Measurements from ENCODE around the gene FAHD1. TPM values are rescaled to one million over a fixed set of nuclear protein-coding genes. Genes with fewer than 3 reads are reported as not detected.

The FAHD1 gene
- total and polyA plus RNA-seq, 9 of the 15 experiments (the other 6 are each of a cell fraction or from before 2014, with no cell fraction given): 2.2 to 20.9 (median 10.7) TPM

DNA sequence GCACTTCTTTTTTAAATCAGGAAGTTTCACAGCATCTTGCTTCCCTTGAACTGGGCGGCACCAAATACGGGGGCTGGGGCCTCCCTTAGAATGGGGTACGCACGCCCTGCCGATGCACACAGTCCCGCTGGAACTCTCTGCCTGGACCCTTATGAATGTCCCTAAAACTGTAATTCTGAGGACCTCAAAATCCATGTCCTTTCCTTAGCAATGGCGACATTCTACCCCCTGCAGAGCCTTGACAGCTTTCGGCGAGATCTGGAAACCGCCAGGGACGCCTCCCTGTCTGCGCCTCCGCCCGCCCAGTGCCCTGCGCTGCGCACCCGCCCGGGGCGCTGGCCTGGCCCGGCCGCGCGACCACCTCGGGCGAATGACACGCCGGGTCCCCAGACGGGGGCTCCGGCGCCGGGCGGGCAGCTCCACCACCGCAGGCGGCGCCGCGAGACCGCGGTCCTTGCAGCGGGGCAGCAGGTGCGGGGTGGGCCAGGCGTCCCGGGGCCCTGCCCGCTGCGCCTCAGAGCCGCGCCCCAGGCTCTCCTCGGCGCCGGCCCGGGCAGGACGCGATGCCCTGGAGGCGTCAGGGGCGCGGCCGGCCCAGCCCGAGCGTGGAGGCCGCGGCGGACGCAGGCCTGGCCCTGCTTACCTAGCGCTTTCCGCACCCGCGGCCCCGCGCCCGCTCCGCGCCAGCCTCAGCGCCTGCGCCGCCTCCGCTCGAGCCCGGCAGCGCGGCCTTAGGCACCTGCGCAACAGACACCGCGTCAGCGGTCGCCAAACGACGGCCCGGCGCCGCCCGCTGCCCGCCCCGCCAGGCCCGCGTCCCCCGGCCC lies 929 bp upstream of the FAHD1 start (continued):
- TF ChIP-seq, protein P1, sequence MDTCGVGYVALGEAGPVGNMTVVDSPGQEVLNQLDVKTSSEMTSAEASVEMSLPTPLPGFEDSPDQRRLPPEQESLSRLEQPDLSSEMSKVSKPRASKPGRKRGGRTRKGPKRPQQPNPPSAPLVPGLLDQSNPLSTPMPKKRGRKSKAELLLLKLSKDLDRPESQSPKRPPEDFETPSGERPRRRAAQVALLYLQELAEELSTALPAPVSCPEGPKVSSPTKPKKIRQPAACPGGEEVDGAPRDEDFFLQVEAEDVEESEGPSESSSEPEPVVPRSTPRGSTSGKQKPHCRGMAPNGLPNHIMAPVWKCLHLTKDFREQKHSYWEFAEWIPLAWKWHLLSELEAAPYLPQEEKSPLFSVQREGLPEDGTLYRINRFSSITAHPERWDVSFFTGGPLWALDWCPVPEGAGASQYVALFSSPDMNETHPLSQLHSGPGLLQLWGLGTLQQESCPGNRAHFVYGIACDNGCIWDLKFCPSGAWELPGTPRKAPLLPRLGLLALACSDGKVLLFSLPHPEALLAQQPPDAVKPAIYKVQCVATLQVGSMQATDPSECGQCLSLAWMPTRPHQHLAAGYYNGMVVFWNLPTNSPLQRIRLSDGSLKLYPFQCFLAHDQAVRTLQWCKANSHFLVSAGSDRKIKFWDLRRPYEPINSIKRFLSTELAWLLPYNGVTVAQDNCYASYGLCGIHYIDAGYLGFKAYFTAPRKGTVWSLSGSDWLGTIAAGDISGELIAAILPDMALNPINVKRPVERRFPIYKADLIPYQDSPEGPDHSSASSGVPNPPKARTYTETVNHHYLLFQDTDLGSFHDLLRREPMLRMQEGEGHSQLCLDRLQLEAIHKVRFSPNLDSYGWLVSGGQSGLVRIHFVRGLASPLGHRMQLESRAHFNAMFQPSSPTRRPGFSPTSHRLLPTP (IDR thresholded peaks at IDR 0.05; ENCODE audit: borderline replicate concordance, extremely low read depth, insufficient read length): no peak
- TF ChIP-seq HNRNPL (IDR thresholded peaks at IDR 0.05; ENCODE audit: low read depth, low read length) (0 out of 2 replicates have a peak, but pooled peaks have one; percentile 1), LEF1 (IDR thresholded peaks at IDR 0.05) (no peak), ZNF146 (CRISPR knock-in tag; IDR thresholded peaks at IDR 0.05; ENCODE audit: unreplicated experiment) (no peak), NRF1 (conservative IDR thresholded peaks at IDR 0.05 in 1 of 2, IDR thresholded peaks at IDR 0.05 in 1 of 2) (peak in 1 of 2 experiments; percentile 61; a peak in 3 of 4 replicates), ADNP (tag; IDR thresholded peaks at IDR 0.05) (no peak), ZNF76 (CRISPR knock-in tag; IDR thresholded peaks at IDR 0.05; ENCODE audit: borderline replicate concordance) (no peak), MEF2D (tag; conservative IDR thresholded peaks at IDR 0.05; ENCODE audit: low read depth) (no peak), RBM25 (IDR thresholded peaks at IDR 0.05; ENCODE audit: low read depth, low read length, severe bottlenecking) (no peak), POLR2G (IDR thresholded peaks at IDR 0.05; ENCODE audit: low read depth, low read length) (no peak), ZNF232 (CRISPR knock-in tag; IDR thresholded peaks at IDR 0.05) (no peak), OTX1 (CRISPR knock-in tag; IDR thresholded peaks at IDR 0.05) (no peak), MCM5 (IDR thresholded peaks at IDR 0.05; ENCODE audit: low read depth) (no peak), ZNF445 (CRISPR knock-in tag; IDR thresholded peaks at IDR 0.05; ENCODE audit: low read depth) (no peak), PYGO2 (tag; IDR thresholded peaks at IDR 0.05) (no peak)
- TF ChIP-seq, protein P2, sequence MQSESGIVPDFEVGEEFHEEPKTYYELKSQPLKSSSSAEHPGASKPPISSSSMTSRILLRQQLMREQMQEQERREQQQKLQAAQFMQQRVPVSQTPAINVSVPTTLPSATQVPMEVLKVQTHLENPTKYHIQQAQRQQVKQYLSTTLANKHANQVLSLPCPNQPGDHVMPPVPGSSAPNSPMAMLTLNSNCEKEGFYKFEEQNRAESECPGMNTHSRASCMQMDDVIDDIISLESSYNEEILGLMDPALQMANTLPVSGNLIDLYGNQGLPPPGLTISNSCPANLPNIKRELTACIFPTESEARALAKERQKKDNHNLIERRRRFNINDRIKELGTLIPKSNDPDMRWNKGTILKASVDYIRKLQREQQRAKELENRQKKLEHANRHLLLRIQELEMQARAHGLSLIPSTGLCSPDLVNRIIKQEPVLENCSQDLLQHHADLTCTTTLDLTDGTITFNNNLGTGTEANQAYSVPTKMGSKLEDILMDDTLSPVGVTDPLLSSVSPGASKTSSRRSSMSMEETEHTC (IDR thresholded peaks at IDR 0.05): no peak
- TF ChIP-seq, protein P3, sequence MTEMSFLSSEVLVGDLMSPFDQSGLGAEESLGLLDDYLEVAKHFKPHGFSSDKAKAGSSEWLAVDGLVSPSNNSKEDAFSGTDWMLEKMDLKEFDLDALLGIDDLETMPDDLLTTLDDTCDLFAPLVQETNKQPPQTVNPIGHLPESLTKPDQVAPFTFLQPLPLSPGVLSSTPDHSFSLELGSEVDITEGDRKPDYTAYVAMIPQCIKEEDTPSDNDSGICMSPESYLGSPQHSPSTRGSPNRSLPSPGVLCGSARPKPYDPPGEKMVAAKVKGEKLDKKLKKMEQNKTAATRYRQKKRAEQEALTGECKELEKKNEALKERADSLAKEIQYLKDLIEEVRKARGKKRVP (CRISPR knock-in tag; IDR thresholded peaks at IDR 0.05): no peak
- TF ChIP-seq, protein P4, sequence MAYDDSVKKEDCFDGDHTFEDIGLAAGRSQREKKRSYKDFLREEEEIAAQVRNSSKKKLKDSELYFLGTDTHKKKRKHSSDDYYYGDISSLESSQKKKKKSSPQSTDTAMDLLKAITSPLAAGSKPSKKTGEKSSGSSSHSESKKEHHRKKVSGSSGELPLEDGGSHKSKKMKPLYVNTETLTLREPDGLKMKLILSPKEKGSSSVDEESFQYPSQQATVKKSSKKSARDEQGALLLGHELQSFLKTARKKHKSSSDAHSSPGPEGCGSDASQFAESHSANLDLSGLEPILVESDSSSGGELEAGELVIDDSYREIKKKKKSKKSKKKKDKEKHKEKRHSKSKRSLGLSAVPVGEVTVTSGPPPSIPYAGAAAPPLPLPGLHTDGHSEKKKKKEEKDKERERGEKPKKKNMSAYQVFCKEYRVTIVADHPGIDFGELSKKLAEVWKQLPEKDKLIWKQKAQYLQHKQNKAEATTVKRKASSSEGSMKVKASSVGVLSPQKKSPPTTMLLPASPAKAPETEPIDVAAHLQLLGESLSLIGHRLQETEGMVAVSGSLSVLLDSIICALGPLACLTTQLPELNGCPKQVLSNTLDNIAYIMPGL (CRISPR knock-in tag; IDR thresholded peaks at IDR 0.05): no peak
- TF ChIP-seq, protein P5, sequence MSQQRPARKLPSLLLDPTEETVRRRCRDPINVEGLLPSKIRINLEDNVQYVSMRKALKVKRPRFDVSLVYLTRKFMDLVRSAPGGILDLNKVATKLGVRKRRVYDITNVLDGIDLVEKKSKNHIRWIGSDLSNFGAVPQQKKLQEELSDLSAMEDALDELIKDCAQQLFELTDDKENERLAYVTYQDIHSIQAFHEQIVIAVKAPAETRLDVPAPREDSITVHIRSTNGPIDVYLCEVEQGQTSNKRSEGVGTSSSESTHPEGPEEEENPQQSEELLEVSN (IDR thresholded peaks at IDR 0.05; ENCODE audit: borderline replicate concordance in 1 of 2, extremely low read depth in 1 of 2, insufficient read depth in 1 of 2, insufficient read length in 1 of 2, low read depth in 1 of 2, low read length in 1 of 2, poor library complexity in 1 of 2, severe bottlenecking in 1 of 2): peak in 1 of 2 experiments; percentile 88

Measured in K562 (cell line).